ENCODE measurements around the gene SGCD.

SGCD gene

DNA sequence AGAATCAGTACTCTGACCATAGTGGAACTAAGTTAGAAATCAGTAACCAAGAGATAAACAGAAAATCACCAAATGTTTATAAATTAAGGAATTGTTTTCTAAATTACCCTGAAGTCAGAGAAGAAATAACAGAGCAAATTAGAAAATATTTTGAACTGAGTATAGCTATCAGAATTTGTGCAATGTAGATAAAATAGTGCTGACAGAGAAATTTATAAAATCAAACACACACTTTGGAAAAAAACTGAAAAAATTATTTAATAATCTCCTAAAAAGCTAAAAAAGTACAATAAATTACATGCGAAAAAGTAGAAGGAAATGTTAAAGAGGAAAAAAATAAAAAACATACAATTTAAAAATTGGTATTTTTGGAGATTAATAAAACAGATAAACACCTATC lies 486.0 kb downstream of the SGCD start:
- no peaks in the 10 kb centered on the region for H3K36me3 ChIP-seq (ENCODE audit: control insufficient read depth in 2 of 2, insufficient read depth in 1 of 2, low read length in 2 of 2)
- POLR2A ChIA-PET, result no interaction called here
- H3K4me1 ChIP-seq (ENCODE audit: control insufficient read depth, insufficient read depth, low read length), result no peaks in the 10 kb centered on the region
- TF ChIP-seq, protein P1, sequence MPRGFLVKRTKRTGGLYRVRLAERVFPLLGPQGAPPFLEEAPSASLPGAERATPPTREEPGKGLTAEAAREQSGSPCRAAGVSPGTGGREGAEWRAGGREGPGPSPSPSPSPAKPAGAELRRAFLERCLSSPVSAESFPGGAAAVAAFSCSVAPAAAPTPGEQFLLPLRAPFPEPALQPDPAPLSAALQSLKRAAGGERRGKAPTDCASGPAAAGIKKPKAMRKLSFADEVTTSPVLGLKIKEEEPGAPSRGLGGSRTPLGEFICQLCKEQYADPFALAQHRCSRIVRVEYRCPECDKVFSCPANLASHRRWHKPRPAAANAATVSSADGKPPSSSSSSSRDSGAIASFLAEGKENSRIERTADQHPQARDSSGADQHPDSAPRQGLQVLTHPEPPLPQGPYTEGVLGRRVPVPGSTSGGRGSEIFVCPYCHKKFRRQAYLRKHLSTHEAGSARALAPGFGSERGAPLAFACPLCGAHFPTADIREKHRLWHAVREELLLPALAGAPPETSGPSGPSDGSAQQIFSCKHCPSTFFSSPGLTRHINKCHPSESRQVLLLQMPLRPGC (tag by site-specific recombination; IDR thresholded peaks at IDR 0.05), result no peak
- TF ChIP-seq ZNF701 (tag by site-specific recombination; IDR thresholded peaks at IDR 0.05), result no peak
- TF ChIP-seq, protein P2, sequence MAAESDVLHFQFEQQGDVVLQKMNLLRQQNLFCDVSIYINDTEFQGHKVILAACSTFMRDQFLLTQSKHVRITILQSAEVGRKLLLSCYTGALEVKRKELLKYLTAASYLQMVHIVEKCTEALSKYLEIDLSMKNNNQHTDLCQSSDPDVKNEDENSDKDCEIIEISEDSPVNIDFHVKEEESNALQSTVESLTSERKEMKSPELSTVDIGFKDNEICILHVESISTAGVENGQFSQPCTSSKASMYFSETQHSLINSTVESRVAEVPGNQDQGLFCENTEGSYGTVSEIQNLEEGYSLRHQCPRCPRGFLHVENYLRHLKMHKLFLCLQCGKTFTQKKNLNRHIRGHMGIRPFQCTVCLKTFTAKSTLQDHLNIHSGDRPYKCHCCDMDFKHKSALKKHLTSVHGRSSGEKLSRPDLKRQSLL (tag by site-specific recombination; IDR thresholded peaks at IDR 0.05), result no peak
- TF ChIP-seq ZNF530 (tag by site-specific recombination; IDR thresholded peaks at IDR 0.05; ENCODE audit: low read depth), result no peak
- TF ChIP-seq, protein P3, sequence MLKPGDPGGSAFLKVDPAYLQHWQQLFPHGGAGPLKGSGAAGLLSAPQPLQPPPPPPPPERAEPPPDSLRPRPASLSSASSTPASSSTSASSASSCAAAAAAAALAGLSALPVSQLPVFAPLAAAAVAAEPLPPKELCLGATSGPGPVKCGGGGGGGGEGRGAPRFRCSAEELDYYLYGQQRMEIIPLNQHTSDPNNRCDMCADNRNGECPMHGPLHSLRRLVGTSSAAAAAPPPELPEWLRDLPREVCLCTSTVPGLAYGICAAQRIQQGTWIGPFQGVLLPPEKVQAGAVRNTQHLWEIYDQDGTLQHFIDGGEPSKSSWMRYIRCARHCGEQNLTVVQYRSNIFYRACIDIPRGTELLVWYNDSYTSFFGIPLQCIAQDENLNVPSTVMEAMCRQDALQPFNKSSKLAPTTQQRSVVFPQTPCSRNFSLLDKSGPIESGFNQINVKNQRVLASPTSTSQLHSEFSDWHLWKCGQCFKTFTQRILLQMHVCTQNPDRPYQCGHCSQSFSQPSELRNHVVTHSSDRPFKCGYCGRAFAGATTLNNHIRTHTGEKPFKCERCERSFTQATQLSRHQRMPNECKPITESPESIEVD (tag by site-specific recombination; IDR thresholded peaks at IDR 0.05), result no peak
- TF ChIP-seq ZFP37 (tag by site-specific recombination; IDR thresholded peaks at IDR 0.05), result no peak
- TF ChIP-seq, protein P4, sequence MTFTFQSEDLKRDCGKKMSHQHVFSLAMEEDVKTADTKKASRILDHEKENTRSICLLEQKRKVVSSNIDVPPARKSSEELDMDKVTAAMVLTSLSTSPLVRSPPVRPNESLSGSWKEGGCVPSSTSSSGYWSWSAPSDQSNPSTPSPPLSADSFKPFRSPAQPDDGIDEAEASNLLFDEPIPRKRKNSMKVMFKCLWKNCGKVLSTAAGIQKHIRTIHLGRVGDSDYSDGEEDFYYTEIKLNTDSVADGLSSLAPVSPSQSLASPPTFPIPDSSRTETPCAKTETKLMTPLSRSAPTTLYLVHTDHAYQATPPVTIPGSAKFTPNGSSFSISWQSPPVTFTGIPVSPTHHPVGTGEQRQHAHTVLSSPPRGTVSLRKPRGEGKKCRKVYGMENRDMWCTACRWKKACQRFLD (tag by site-specific recombination; IDR thresholded peaks at IDR 0.05), result no peak
- TF ChIP-seq, protein P5, sequence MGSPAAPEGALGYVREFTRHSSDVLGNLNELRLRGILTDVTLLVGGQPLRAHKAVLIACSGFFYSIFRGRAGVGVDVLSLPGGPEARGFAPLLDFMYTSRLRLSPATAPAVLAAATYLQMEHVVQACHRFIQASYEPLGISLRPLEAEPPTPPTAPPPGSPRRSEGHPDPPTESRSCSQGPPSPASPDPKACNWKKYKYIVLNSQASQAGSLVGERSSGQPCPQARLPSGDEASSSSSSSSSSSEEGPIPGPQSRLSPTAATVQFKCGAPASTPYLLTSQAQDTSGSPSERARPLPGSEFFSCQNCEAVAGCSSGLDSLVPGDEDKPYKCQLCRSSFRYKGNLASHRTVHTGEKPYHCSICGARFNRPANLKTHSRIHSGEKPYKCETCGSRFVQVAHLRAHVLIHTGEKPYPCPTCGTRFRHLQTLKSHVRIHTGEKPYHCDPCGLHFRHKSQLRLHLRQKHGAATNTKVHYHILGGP (tag by site-specific recombination; IDR thresholded peaks at IDR 0.05), result no peak
- TF ChIP-seq ZNF292 (tag by site-specific recombination; IDR thresholded peaks at IDR 0.05; ENCODE audit: borderline replicate concordance, low read depth), result no peak
- TF ChIP-seq ZNF133 (tag by site-specific recombination; IDR thresholded peaks at IDR 0.05), result no peak
- TF ChIP-seq ZNF423 (tag by site-specific recombination; IDR thresholded peaks at IDR 0.05), result no peak
- TF ChIP-seq ZNF350 (tag by site-specific recombination; IDR thresholded peaks at IDR 0.05), result no peak
- TF ChIP-seq WT1 (tag by site-specific recombination; IDR thresholded peaks at IDR 0.05), result no peak
- no peak for TF ChIP-seq KLF10 (tag by site-specific recombination; IDR thresholded peaks at IDR 0.05)
- no peak for TF ChIP-seq ZNF624 (tag by site-specific recombination; IDR thresholded peaks at IDR 0.05)
- TF ChIP-seq, protein P6, sequence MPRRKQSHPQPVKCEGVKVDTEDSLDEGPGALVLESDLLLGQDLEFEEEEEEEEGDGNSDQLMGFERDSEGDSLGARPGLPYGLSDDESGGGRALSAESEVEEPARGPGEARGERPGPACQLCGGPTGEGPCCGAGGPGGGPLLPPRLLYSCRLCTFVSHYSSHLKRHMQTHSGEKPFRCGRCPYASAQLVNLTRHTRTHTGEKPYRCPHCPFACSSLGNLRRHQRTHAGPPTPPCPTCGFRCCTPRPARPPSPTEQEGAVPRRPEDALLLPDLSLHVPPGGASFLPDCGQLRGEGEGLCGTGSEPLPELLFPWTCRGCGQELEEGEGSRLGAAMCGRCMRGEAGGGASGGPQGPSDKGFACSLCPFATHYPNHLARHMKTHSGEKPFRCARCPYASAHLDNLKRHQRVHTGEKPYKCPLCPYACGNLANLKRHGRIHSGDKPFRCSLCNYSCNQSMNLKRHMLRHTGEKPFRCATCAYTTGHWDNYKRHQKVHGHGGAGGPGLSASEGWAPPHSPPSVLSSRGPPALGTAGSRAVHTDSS (tag by site-specific recombination; IDR thresholded peaks at IDR 0.05), result no peak
- TF ChIP-seq ZNF121 (tag by site-specific recombination; IDR thresholded peaks at IDR 0.05), result no peak
- no peak for TF ChIP-seq ZNF248 (tag by site-specific recombination; IDR thresholded peaks at IDR 0.05)
- TF ChIP-seq, protein P7, sequence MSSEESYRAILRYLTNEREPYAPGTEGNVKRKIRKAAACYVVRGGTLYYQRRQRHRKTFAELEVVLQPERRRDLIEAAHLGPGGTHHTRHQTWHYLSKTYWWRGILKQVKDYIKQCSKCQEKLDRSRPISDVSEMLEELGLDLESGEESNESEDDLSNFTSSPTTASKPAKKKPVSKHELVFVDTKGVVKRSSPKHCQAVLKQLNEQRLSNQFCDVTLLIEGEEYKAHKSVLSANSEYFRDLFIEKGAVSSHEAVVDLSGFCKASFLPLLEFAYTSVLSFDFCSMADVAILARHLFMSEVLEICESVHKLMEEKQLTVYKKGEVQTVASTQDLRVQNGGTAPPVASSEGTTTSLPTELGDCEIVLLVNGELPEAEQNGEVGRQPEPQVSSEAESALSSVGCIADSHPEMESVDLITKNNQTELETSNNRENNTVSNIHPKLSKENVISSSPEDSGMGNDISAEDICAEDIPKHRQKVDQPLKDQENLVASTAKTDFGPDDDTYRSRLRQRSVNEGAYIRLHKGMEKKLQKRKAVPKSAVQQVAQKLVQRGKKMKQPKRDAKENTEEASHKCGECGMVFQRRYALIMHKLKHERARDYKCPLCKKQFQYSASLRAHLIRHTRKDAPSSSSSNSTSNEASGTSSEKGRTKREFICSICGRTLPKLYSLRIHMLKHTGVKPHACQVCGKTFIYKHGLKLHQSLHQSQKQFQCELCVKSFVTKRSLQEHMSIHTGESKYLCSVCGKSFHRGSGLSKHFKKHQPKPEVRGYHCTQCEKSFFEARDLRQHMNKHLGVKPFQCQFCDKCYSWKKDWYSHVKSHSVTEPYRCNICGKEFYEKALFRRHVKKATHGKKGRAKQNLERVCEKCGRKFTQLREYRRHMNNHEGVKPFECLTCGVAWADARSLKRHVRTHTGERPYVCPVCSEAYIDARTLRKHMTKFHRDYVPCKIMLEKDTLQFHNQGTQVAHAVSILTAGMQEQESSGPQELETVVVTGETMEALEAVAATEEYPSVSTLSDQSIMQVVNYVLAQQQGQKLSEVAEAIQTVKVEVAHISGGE (tag by site-specific recombination; conservative IDR thresholded peaks at IDR 0.05; ENCODE audit: low read depth), result no peak
- no peak for TF ChIP-seq IKZF3 (tag by site-specific recombination; IDR thresholded peaks at IDR 0.05)
- CTCF ChIA-PET, result no interaction called here
- H3K4me3 ChIP-seq (ENCODE audit: low read depth, low read length), result no peak overlapping the region
- H3K9me3 ChIP-seq (ENCODE audit: control insufficient read depth, insufficient read depth, low read depth, low read length), result no peaks in the 10 kb centered on the region
- H3K27ac ChIP-seq (ENCODE audit: extremely low read depth, low read depth, low read length), result no peak overlapping the region

Data from HEK293 (cell line).